ENCODE data around the gene PYGB. TPM values are rescaled to one million over a fixed set of nuclear protein-coding genes. Genes with fewer than 3 reads are reported as not detected.

Gene PYGB
- total RNA-seq, 1 donor = 194 TPM

DNA sequence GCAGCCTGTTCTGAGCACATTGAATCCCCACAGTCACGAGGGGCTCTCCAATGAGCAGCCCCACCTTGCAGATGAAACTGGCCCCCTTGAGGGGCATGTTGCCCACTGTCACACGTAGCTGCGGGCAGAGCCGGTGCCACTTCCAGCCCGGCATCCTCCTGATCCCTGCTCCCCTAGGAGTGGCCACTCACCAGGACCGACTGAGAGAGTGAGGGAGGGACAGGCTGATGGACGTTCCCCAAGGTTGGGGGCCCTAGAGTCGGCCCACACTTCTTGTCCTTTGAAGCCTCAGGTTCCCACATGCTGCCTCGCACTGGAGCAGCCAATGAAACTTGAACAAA, 41.9 kb upstream of the PYGB start:
- H3K27me3 ChIP-seq (ENCODE audit: insufficient read depth, low read length) = no peaks in the 10 kb centered on the region
- peaks cover 71% of the 10 kb centered on the region for H3K79me2 ChIP-seq (ENCODE audit: insufficient read depth, low read length)
- no peak overlapping the region for H3K4me3 ChIP-seq (ENCODE audit: insufficient read depth, low read length)
- peaks cover 22% of the 10 kb centered on the region for H4K20me1 ChIP-seq (ENCODE audit: insufficient read depth, low read length)
- H3K9me3 ChIP-seq (ENCODE audit: low read depth, low read length) = no peaks in the 10 kb centered on the region
- no peaks in the 10 kb centered on the region for H3K4me1 ChIP-seq (ENCODE audit: insufficient read depth, low read length)
- DNase-seq (ENCODE audit: insufficient read length, low spot score, missing footprints) = peak; percentile 53
- H3K36me3 ChIP-seq (ENCODE audit: insufficient read depth, low read length) = peaks cover 13% of the 10 kb centered on the region
- no peak overlapping the region for H3K4me2 ChIP-seq (ENCODE audit: insufficient read depth, low read length)
- H3K27ac ChIP-seq (ENCODE audit: low read depth, low read length) = no peak overlapping the region
- no peak overlapping the region for H2AFZ ChIP-seq (ENCODE audit: low read length)
- TF ChIP-seq, protein P1, sequence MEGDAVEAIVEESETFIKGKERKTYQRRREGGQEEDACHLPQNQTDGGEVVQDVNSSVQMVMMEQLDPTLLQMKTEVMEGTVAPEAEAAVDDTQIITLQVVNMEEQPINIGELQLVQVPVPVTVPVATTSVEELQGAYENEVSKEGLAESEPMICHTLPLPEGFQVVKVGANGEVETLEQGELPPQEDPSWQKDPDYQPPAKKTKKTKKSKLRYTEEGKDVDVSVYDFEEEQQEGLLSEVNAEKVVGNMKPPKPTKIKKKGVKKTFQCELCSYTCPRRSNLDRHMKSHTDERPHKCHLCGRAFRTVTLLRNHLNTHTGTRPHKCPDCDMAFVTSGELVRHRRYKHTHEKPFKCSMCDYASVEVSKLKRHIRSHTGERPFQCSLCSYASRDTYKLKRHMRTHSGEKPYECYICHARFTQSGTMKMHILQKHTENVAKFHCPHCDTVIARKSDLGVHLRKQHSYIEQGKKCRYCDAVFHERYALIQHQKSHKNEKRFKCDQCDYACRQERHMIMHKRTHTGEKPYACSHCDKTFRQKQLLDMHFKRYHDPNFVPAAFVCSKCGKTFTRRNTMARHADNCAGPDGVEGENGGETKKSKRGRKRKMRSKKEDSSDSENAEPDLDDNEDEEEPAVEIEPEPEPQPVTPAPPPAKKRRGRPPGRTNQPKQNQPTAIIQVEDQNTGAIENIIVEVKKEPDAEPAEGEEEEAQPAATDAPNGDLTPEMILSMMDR (IDR thresholded peaks at IDR 0.05; ENCODE audit: extremely low read depth, low read depth, low read length) = no peak

DNA sequence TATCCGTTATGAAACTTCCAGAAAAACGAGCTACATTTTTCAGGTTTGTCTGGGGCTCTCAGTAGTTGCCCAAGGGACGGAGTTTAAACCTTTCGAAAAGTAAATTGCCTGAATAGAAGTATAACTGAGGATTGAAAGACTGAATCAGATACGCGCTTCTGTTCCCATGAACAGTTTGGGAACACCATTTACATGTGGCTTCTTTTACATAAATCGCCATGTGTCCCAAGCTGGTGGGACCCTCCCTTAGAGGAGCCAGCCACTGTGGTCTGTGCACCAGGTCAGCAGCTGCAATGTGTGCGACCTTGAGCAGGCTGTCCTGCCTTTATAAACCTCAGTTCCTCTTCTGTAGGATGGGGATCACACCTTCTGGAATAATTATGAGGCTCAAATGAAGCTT, 41.3 kb upstream of the PYGB start:
- H3K79me2 ChIP-seq (ENCODE audit: insufficient read depth, low read length) = peaks cover 66% of the 10 kb centered on the region
- no peaks in the 10 kb centered on the region for H3K4me1 ChIP-seq (ENCODE audit: insufficient read depth, low read length)

DNA sequence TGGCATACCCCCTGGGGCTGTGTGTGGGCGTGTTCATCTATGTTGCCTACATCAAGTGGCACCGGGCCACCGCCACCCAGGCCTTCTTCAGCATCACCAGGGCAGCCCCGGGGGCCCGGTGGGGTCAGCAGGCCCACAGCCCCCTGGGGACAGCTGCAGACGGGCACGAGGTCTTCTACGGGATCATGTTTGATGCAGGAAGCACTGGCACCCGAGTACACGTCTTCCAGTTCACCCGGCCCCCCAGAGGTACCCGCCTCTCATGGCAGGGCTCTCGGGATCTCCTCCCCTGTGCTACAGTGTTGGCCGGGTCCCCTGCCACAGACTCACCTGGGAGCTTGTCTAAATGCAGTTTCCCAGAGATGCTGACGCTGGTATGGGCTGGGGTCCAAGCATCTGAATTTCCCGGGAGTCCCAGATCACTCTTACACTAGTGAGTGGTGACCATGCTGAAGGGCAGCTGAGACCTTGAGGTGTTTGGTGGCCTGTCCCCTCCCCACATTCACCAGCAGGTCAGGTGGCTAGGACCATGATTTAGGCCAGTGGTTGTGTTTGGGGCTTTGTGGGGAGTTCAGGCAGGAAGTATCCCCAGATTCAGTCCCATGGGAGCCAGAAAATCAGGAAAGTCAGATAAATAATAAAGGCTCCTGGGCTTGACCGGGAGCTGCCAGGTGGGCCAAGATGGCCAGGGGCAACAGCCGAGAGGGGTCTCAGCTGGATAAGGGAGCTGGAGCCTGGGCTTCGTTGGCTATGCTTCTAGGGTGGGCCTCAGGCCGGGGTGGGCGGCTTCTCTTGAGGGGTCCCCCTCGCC, 40.5 kb upstream of the PYGB start:
- Histone ChIP-seq H3K4me2 (ENCODE audit: insufficient read depth, low read length) (no peak overlapping the region), H3K36me3 (ENCODE audit: insufficient read depth, low read length) (peaks cover 26% of the 10 kb centered on the region), H3K27me3 (ENCODE audit: insufficient read depth, low read length) (no peaks in the 10 kb centered on the region), H3K4me1 (ENCODE audit: insufficient read depth, low read length) (no peaks in the 10 kb centered on the region), H4K20me1 (ENCODE audit: insufficient read depth, low read length) (peaks cover 23% of the 10 kb centered on the region), H2AFZ (ENCODE audit: low read length) (no peak overlapping the region), H3K4me3 (ENCODE audit: insufficient read depth, low read length) (no peak overlapping the region), H3K27ac (ENCODE audit: low read depth, low read length) (no peak overlapping the region), H3K9me3 (ENCODE audit: low read depth, low read length) (no peaks in the 10 kb centered on the region), H3K79me2 (ENCODE audit: insufficient read depth, low read length) (peaks cover 59% of the 10 kb centered on the region)
- TF ChIP-seq, protein P1 (IDR thresholded peaks at IDR 0.05; ENCODE audit: extremely low read depth, low read depth, low read length) = no peak
- DNase-seq (ENCODE audit: insufficient read length, low spot score, missing footprints) = peak; percentile 64

More for the DNA sequence above, 41.3 kb upstream of the PYGB start:
- DNase-seq (ENCODE audit: insufficient read length, low spot score, missing footprints) = peak; percentile 66
- Histone ChIP-seq H3K36me3 (ENCODE audit: insufficient read depth, low read length) (peaks cover 18% of the 10 kb centered on the region), H3K27me3 (ENCODE audit: insufficient read depth, low read length) (no peaks in the 10 kb centered on the region), H3K4me3 (ENCODE audit: insufficient read depth, low read length) (no peak overlapping the region), H3K9me3 (ENCODE audit: low read depth, low read length) (no peaks in the 10 kb centered on the region), H4K20me1 (ENCODE audit: insufficient read depth, low read length) (peaks cover 22% of the 10 kb centered on the region), H3K27ac (ENCODE audit: low read depth, low read length) (no peak overlapping the region), H2AFZ (ENCODE audit: low read length) (no peak overlapping the region), H3K4me2 (ENCODE audit: insufficient read depth, low read length) (no peak overlapping the region)
- TF ChIP-seq, protein P1 (IDR thresholded peaks at IDR 0.05; ENCODE audit: extremely low read depth, low read depth, low read length) = no peak

DNA sequence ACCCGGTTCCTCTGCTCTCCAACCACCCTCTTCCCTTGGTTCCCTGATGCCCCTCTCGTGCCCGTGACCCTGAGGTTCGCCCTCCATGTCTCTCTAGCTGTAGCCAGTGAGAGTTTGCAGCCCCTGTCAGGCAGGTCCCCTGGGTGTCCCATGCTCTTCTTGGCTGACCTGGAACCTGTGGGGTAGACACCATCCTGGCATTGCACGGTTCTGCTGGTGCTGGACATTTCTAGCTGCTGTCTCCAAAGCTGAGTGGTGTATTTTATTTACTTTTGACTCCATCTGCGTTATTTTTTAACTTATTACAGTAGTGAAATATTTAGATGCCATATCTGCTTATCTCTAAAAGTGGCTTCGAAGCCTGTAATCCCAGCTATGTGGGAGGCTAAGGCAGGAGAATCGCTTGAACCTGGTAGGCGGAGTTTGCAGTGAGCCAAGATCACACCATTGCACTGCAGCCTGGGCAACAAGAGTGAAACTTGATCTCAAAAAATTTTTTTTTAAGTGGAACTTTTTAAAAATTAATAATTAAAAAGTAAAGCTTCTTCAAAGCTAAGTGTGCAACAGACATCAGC, 39.8 kb upstream of the PYGB start:
- Histone ChIP-seq H2AFZ (ENCODE audit: low read length) (no peak overlapping the region), H3K4me2 (ENCODE audit: insufficient read depth, low read length) (no peak overlapping the region), H3K4me3 (ENCODE audit: insufficient read depth, low read length) (no peak overlapping the region), H3K79me2 (ENCODE audit: insufficient read depth, low read length) (peaks cover 52% of the 10 kb centered on the region), H3K27ac (ENCODE audit: low read depth, low read length) (no peak overlapping the region), H3K9me3 (ENCODE audit: low read depth, low read length) (no peaks in the 10 kb centered on the region), H3K27me3 (ENCODE audit: insufficient read depth, low read length) (no peaks in the 10 kb centered on the region), H3K36me3 (ENCODE audit: insufficient read depth, low read length) (peaks cover 29% of the 10 kb centered on the region), H4K20me1 (ENCODE audit: insufficient read depth, low read length) (peaks cover 25% of the 10 kb centered on the region), H3K4me1 (ENCODE audit: insufficient read depth, low read length) (no peaks in the 10 kb centered on the region)
- no peak for DNase-seq (ENCODE audit: insufficient read length, low spot score, missing footprints)
- TF ChIP-seq, protein P1 (IDR thresholded peaks at IDR 0.05; ENCODE audit: extremely low read depth, low read depth, low read length) = no peak
